BLaER1 (cell line): Measurements from ENCODE around the gene CPT1B.
A peak's percentile ranks its signal among the peaks of the same experiment; 100 is the strongest.

Source experiments
- H3K27ac ChIP-seq: shearing (Covaris generic); formaldehyde crosslinking; 2 replicates; pipeline ENCODE4 v1.8.1; 2022
- H3K27me3 ChIP-seq: shearing (Covaris generic); formaldehyde crosslinking; 2 replicates; pipeline ENCODE4 v1.8.1; 2022
- H3K36me3 ChIP-seq: shearing (Covaris generic); formaldehyde crosslinking; 2 replicates; pipeline ENCODE4 v1.8.1; 2022
- H3K4me1 ChIP-seq: shearing (Covaris generic); formaldehyde crosslinking; 2 replicates; pipeline ENCODE4 v1.8.1; 2022
- H3K4me2 ChIP-seq: shearing (Covaris generic); formaldehyde crosslinking; 2 replicates; pipeline ENCODE4 v1.8.1; 2022
- H3K4me3 ChIP-seq: shearing (Covaris generic); formaldehyde crosslinking; 2 replicates; pipeline ENCODE4 v1.8.1; 2022
- H3K9ac ChIP-seq: shearing (Covaris generic); formaldehyde crosslinking; 2 replicates; pipeline ENCODE4 v1.8.1; 2022
- H3K9me3 ChIP-seq: shearing (Covaris generic); formaldehyde crosslinking; 2 replicates; pipeline ENCODE4 v1.8.1; 2022
- H4K20me1 ChIP-seq: shearing (Covaris generic); formaldehyde crosslinking; 2 replicates; pipeline ENCODE4 v1.8.1; 2022
- Cebpa-rat ChIP-seq: shearing (Covaris generic); IDR thresholded peaks from 2 replicates; pipeline ENCODE4 v1.8.1; 2022

CPT1B gene

GRCh38 chr22:50581031-50581949, 3.1 kb upstream of the CPT1B start:
- peaks cover 46% of the 10 kb centered on the region for H3K36me3 ChIP-seq
- H3K27me3 ChIP-seq = no peaks in the 10 kb centered on the region
- no peaks in the 10 kb centered on the region for H3K9me3 ChIP-seq
- H3K27ac ChIP-seq = peak overlapping the region; percentile 97; the same call in 1 of the 2 replicates
- H3K9ac ChIP-seq = peak overlapping the region; percentile 93
- peaks cover 28% of the 10 kb centered on the region for H3K4me1 ChIP-seq
- TF ChIP-seq Cebpa-rat = no peak
- peaks cover 14% of the 10 kb centered on the region for H4K20me1 ChIP-seq
- H3K4me2 ChIP-seq = peak overlapping the region; percentile 96
- H3K4me3 ChIP-seq = peak overlapping the region; percentile 87

DNA sequence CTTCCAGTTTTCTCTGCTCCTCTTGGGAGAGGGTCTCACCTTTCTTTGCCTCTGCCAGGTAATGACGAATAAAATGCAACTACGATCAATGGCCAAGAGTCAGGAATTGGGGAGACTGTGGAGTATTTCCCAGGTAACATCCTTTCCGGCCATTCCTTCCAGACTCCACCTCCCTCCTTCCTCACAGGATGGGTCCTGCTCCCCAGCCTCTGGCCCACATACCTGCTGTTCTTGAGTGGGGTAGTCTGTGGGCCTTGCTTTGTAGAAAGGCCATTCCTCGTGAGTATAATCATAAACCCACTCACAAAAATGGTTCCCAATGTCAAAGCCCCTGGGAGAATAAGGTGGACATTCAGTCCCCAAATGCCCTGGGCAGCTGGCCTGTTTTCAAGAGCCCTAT, 1.5 kb upstream of the CPT1B start:
- Histone ChIP-seq H3K36me3 (peaks cover 58% of the 10 kb centered on the region), H3K4me3 (no peak overlapping the region), H3K27me3 (no peaks in the 10 kb centered on the region), H3K9me3 (no peaks in the 10 kb centered on the region), H3K9ac (0 out of 2 replicates have a peak overlapping the region, but pooled peaks have one; percentile 10), H3K4me2 (no peak overlapping the region), H3K27ac (no peak overlapping the region), H4K20me1 (peaks cover 20% of the 10 kb centered on the region), H3K4me1 (peaks cover 28% of the 10 kb centered on the region)
- TF ChIP-seq Cebpa-rat = no peak

GRCh38 chr22:50578776-50579310, 616 bp upstream of the CPT1B start:
- H3K36me3 ChIP-seq = peaks cover 68% of the 10 kb centered on the region
- H3K4me1 ChIP-seq = peaks cover 25% of the 10 kb centered on the region
- H3K27me3 ChIP-seq = no peaks in the 10 kb centered on the region
- H3K9me3 ChIP-seq = no peaks in the 10 kb centered on the region
- H4K20me1 ChIP-seq = peaks cover 25% of the 10 kb centered on the region
- H3K4me3 ChIP-seq = no peak overlapping the region
- H3K27ac ChIP-seq = no peak overlapping the region
- H3K4me2 ChIP-seq = no peak overlapping the region
- TF ChIP-seq Cebpa-rat = no peak
- no peak overlapping the region for H3K9ac ChIP-seq

- peaks cover 80% of the 10 kb centered on the region for H3K36me3 ChIP-seq
- peaks cover 20% of the 10 kb centered on the region for H3K4me1 ChIP-seq
- no peak overlapping the region for H3K27ac ChIP-seq
- no peaks in the 10 kb centered on the region for H3K9me3 ChIP-seq
- H3K27me3 ChIP-seq = no peaks in the 10 kb centered on the region
- no peak overlapping the region for H3K4me2 ChIP-seq
- H4K20me1 ChIP-seq = peaks cover 29% of the 10 kb centered on the region
- H3K9ac ChIP-seq = no peak overlapping the region
- TF ChIP-seq Cebpa-rat = no peak
- no peak overlapping the region for H3K4me3 ChIP-seq
Measured at GRCh38 chr22:50577697-50577986, 585 bp downstream of the CPT1B start.

DNA sequence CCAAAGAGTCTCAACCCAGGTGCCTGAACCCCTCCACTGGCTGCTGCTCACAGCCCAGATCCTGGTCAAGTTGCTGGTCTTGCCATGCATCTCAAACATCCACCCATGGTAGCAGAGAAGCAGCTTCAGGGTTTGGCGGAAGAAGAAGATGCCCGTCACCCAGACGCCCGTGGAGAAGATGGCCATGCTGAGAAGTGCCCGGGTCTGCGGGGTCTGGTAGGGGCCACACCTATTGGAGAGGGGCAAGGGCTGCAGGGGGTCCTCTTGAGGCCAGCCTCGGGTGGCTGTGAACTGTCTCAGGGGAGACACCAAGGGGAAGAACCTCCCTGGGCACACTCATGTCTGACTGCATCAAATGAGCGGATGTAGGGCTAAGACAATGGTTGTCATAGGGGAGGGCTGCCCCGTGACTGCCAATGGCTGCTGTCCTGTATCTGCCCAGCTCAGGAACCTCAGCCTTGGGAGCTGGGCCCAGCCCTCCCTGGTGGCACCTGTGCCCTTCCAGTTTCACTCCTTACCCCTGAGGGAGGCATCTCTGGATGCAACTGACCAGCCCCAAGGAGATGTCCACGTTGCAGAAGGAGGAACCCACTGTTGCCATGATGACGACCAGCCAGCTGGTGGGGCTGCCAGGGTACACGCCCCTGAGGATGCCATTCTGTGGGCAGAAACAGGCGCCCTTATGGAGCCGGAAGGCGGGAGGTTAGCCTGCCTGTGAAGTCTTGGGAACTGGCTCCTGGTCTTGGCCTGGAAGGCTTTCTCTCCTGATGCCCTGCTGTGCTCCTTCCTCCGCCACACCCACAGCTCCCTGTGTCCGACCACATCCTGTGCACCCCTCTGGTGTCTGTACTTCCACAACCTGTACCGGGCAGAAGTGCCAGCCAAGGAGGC, 1.2 kb downstream of the CPT1B start:
- Histone ChIP-seq H3K9me3 (no peaks in the 10 kb centered on the region), H3K27me3 (no peaks in the 10 kb centered on the region), H4K20me1 (peaks cover 34% of the 10 kb centered on the region), H3K9ac (no peak overlapping the region), H3K27ac (no peak overlapping the region), H3K36me3 (peaks cover 85% of the 10 kb centered on the region), H3K4me2 (no peak overlapping the region), H3K4me1 (peaks cover 25% of the 10 kb centered on the region), H3K4me3 (no peak overlapping the region)
- no peak for TF ChIP-seq Cebpa-rat

DNA sequence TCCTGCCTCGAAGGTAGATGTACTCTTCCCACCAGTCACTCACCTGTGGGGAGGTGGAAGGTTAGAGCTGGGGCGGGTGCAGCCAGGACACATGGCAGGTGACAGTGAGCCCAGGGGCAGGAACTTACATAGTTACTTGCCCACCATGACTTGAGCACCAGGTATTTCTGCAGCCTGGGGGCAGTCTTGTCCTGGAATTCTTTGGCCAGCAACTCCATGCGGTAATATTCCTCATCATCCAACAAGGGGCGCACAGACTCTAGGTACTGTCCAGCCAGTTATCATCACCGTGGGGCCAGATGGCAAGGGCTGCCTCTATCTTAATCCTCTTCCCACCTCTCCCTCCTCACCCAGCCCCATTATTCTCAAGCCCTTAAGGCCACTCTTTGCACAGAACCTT, 2.2 kb downstream of the CPT1B start:
- Histone ChIP-seq H3K36me3 (peaks cover 90% of the 10 kb centered on the region), H3K27ac (no peak overlapping the region)

GRCh38 chr22:50575426-50575941, 2.7 kb downstream of the CPT1B start:
- no peak overlapping the region for H3K27ac ChIP-seq
- H3K4me1 ChIP-seq = peaks cover 29% of the 10 kb centered on the region
- H3K36me3 ChIP-seq = peaks cover 90% of the 10 kb centered on the region
- peaks cover 43% of the 10 kb centered on the region for H4K20me1 ChIP-seq
- H3K27me3 ChIP-seq = no peaks in the 10 kb centered on the region
- no peak for TF ChIP-seq Cebpa-rat
- H3K9ac ChIP-seq = no peak overlapping the region
- no peaks in the 10 kb centered on the region for H3K9me3 ChIP-seq
- no peak overlapping the region for H3K4me2 ChIP-seq
- H3K4me3 ChIP-seq = no peak overlapping the region

More for the DNA sequence above, 2.2 kb downstream of the CPT1B start:
- TF ChIP-seq Cebpa-rat = no peak
- no peak overlapping the region for H3K9ac ChIP-seq
- H3K27me3 ChIP-seq = no peaks in the 10 kb centered on the region
- H3K4me1 ChIP-seq = peaks cover 25% of the 10 kb centered on the region
- no peak overlapping the region for H3K4me2 ChIP-seq
- H3K4me3 ChIP-seq = no peak overlapping the region
- no peaks in the 10 kb centered on the region for H3K9me3 ChIP-seq
- H4K20me1 ChIP-seq = peaks cover 38% of the 10 kb centered on the region

GRCh38 chr22:50574383-50574755, 3.9 kb downstream of the CPT1B start:
- peaks cover 33% of the 10 kb centered on the region for H3K4me1 ChIP-seq
- no peak overlapping the region for H3K4me2 ChIP-seq
- H3K9me3 ChIP-seq = peaks cover under 1% of the 10 kb centered on the region; the same call in 1 of the 2 replicates
- H3K27me3 ChIP-seq = no peaks in the 10 kb centered on the region
- H3K27ac ChIP-seq = no peak overlapping the region
- no peak overlapping the region for H3K4me3 ChIP-seq
- H3K36me3 ChIP-seq = peaks cover 85% of the 10 kb centered on the region
- no peak for TF ChIP-seq Cebpa-rat
- H3K9ac ChIP-seq = no peak overlapping the region
- peaks cover 54% of the 10 kb centered on the region for H4K20me1 ChIP-seq

GRCh38 chr22:50573491-50574382, 4.5 kb downstream of the CPT1B start:
- no peak overlapping the region for H3K27ac ChIP-seq
- H3K36me3 ChIP-seq = peaks cover 85% of the 10 kb centered on the region
- peaks cover 40% of the 10 kb centered on the region for H3K4me1 ChIP-seq
- peaks cover 5% of the 10 kb centered on the region; the same call in 1 of the 2 replicates for H3K9me3 ChIP-seq
- H3K27me3 ChIP-seq = no peaks in the 10 kb centered on the region
- H3K9ac ChIP-seq = no peak overlapping the region
- H3K4me3 ChIP-seq = no peak overlapping the region
- peaks cover 61% of the 10 kb centered on the region for H4K20me1 ChIP-seq
- H3K4me2 ChIP-seq = no peak overlapping the region
- no peak for TF ChIP-seq Cebpa-rat
